ACHN (cell line): ENCODE data around the gene EPB41L2.
A peak's percentile ranks its signal among the peaks of the same experiment; 100 is the strongest.
"Not testable (repeated sequence)": the region's sequence is repeated elsewhere in the genome, so short reads cannot be mapped to it uniquely, and the experiment has no call there.

Experiments
- DNase-seq: peaks from one replicate; pipeline ENCODE4 v3.0.0-alpha.2; 2015
- in situ Hi-C: cut with HindIII; loops from 2 replicates; pipeline ENCODE4 v1.10.0; 2017; ENCODE audit warnings: low sequenced_read_pairs, low pct_ligation_motif_present, low pct_unique_long_range_greater_than_20kb

EPB41L2 gene

DNA sequence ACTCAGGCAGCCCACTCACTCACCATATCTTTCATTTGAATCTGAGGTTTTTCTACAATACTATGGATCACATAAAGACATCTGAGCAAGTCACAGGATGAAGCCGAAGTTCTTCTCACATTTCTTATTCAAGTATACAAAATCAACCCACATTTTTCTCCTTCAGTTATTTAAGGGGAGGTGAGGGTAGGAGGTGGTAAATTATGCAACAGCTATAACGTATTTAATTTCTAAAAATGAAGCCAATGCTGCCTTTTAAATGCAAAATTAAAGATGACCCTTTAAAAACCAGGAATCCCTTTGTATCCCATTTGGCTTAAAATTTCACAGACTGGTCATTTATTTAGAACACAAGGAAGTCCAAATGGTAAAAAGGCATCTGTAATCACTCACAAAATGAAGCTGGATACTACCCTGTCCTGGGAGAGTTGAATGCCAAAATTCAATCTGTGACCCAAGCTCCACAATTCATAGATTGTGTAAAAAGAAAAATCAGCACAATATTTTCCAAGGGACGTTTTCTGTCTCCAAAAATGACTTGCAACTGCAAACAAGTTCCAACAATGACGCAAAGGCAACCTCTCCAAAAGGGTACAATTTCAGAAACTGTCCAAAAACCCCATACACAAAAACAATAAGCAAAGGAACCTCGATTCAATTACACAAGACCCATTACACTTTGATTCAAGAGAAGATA lies 48.8 kb downstream of the EPB41L2 start:
- in situ Hi-C loops, result no loop called here
- DNase-seq, result no peak

DNA sequence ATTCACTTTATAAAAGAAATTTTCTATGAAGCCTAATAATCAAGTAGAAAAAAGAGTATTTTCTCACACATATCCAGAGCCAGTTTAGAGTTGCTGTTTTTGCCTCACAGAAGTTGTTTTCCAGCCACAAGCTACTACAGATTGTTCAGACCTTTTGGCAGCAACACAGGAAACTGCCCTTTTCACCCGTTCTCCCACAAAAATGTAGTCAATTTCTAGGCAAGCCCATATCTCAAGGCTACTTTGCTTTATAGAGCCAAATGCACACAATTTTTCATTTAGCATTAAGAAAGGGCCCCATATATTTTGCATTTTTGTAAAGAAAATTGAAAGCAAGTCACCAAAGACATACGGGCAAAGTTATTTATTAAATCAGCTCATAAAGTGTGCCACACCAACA lies 49.5 kb downstream of the EPB41L2 start:
- in situ Hi-C loops, result no loop called here
- DNase-seq, result peak; percentile 29

DNA sequence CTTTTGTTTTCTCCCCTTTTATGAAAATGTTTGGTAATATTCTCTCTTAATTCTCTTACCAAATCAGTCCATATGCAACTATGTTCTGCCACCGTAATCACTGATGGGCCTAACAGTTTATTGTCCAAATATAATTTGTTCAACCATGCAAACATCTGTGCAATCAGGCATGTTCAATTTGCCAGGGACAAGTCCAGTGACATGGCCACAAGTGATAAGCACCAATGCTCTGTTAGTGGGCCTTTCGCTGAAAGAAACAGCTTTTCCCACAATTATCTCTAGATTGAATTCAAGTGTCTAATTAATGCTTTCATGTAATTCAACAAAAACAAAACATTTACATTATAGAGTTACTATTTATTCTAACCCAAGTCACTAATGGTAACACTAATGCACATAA lies 53.3 kb downstream of the EPB41L2 start:
- in situ Hi-C loops, result no loop called here

DNA sequence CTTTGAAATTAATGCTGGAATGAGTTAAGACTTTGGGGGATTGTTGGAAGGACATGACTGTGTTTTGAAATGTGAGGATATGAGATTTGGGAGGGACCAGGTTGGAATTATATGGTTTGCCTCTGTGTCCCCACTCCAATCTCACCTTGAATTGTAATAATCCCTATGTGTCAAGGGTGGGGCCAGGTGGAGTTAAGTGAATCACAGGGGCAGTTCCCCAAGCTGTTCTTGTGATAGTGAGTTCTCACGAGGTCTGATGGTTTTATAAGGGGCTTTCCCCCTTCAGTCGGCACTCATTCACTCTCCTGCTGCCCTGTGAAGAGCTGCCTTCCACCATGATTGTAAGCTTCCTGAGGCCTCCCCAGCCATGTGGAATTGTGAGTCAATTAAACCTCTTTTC lies 54.1 kb downstream of the EPB41L2 start:
- in situ Hi-C loops, DNase-seq: not testable (repeated sequence)

More for the DNA sequence above, 53.3 kb downstream of the EPB41L2 start:
- DNase-seq, result no peak

DNA sequence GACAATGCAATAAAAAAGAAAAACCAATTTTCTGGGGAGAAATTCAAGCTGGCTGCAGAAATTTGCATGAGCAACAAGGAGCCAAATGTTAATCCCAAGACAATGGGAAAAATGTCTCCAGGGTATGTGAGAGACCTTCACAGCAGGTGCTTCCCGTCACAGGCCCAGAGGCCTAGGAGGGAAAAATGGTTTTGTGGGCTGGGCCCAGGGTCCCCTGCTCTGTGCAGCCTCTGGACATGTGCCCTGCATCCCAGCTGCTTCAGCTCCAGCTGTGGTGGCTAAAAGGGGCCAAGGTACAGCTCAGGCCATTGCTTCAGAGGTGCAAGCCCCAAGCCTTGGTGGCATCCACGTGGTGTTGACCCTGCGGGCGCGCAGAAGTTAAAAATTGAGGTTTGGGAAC lies 55.1 kb downstream of the EPB41L2 start:
- in situ Hi-C loops, DNase-seq: not testable (repeated sequence)

DNA sequence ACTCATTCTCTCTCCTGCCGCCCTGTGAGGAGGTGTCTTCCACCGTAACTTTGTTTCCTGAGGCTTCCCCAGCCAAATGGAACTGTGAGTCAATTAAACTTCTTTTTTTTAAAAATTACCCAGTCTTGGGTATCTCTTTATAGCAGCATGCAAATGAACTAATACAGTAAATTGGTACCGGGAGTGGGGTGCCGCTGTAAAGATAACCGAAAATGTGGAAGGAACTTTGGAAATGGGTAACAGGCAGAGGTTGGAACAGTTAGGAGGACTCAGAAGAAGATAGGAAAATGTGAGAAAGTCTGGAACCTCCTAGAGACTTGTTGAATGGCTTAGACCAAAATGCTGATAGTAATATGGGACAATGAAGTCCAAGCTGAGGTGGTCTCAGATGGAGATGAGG lies 55.8 kb downstream of the EPB41L2 start:
- in situ Hi-C loops, result no loop called here
- DNase-seq, result no peak

DNA sequence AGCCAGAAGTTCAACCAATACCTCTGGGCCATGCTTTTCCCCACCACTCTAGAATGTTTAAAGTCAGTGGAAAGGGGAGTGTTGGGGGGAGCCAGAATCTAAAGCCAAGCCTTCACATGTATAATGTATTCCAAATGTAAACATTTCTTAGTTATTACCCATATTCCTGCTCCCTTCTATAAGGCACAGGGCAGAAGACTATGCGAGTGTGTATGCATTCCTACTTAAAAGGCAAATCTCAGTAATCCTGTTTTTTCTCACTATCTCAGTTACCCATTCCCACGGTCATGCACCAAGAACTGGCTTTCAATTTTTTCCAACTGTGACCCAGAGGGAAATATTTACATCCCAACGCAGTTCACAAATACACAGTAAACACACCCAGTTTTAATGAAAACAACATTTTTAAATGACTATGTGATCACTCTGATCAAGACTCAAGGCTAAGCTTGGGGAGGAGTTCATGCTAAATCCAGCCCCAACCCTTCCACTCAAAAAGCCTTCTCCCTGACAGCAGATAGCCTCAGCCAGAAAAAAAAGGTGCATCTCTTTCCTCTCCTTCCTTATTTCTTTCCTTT lies 57.5 kb downstream of the EPB41L2 start:
- in situ Hi-C loops, result no loop called here
- DNase-seq, result no peak

DNA sequence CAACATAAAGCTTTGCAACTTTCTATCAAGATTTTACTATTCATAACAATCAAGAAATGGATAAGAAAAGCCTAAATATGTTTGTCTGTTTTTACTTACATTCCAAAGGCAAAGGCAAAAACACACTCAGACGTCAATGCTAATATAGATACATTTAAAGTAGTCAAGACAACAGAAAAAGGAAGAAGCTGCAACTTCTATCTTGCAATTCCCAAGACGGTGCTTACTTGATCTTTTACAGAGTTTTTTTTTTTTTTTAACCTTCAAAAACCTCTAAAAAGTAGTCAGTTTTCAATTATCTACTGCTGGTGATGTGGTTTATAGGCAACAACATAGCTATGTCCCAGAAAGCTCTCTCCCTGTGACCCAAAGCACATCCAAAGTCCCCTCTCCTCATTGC lies 58.1 kb downstream of the EPB41L2 start:
- in situ Hi-C loops, result no loop called here
- no peak for DNase-seq

DNA sequence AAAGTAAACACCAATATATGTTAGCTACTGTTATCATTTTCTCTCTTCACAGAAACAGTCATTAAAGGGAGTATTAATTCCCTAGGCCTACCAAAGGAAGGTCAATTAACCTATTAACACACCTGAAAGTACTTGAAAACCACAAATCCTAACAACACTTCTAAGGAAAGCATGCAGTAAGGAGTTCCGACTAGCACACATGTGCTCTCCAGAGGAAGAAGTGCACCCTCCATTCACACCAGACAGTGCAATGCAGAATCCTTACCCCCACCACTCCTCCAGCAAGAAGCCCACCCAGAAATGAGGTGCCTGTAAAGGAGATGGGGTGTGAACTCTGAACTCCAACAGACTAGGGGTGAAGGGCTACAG lies 58.7 kb downstream of the EPB41L2 start:
- DNase-seq, result no peak
- in situ Hi-C loops, result no loop called here

DNA sequence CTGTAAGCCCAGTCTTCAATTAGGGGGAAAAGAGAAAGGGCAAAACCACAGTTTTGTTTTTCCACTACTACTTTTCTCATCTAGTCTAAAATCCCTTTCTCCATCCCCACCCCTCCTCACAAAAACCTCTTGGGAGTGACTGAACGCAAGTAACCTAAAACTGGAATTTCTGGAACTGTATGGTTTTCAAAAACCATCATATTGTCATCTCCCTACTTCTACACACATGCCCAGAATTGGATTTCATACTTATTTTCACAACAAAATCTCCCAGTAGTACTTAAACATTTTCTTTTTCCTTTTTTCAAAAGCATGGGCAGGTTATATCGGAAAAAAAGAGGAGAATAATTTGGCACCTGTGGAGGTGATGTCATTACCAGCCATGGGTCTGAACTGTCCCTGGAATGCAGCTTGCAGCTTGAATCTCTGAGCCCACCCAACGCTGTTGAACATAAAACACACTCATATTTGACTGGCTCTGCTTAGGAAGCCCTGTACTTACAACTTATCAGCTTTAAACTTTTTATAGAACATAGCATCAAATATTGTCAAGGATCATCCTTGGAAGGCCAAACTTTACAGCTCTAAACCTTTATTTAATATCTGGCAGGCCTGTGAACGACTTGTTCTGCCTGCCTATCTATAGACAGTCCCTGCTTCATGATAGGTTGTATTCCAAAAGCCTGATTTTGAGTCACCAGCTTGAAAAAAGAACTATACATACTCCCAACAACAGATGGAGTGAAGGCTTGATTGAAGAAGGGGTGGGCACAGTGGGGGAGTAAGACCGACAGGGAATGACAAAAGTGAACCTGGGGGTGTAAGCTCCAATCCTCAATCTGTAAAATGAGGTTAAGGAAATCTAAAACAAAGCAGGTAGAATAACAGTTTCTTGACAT lies 59.3 kb downstream of the EPB41L2 start:
- in situ Hi-C loops, result no loop called here
- no peak for DNase-seq

DNA sequence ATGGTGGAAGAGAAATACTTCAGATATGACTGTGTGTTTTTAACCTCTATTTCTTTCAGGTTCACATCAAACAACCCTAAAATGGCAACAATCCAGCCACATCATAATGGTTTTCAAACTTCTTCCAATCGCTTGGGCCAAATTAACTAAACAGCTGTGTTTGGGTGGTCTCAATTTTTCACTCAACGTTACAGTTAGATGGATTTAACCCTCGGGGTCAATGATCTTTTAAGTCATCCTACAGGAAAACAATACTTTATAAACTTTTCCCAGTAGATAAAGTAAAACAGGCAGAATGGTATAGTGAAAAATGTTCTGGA lies 60.4 kb downstream of the EPB41L2 start:
- no peak for DNase-seq
- in situ Hi-C loops, result no loop called here

DNA sequence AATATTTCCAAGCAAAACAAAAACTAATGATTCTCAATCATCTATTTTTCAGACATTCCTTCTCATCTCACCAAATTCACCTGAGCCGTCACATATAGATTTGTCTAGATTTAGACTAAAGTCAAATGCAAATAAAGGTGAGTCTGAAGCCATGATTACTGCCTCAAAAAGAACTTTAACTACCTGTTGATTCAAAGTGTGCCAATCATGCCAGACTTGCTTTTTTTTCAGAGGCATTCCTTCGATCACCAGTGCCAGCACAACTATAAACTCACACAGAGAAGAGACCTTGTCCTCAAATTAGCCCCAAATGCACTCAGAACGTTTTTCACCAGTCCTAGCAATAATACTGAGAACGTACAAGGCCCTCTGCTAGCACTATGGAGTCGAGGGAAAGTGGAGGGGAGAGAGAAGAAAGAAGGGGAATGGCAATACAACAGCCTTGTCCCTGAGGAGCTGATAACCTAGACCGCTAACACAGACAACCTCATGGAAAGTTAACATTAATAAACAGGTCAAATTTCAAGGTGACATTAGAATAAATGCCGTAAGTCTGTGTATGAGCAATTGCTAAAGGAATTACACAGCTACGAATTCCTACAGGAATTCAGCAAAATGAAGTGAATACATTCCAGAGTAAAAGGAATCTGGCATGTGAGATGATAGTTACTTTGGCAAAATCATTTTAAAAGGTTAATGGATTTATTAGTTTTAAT lies 60.9 kb downstream of the EPB41L2 start:
- DNase-seq, result no peak

DNA sequence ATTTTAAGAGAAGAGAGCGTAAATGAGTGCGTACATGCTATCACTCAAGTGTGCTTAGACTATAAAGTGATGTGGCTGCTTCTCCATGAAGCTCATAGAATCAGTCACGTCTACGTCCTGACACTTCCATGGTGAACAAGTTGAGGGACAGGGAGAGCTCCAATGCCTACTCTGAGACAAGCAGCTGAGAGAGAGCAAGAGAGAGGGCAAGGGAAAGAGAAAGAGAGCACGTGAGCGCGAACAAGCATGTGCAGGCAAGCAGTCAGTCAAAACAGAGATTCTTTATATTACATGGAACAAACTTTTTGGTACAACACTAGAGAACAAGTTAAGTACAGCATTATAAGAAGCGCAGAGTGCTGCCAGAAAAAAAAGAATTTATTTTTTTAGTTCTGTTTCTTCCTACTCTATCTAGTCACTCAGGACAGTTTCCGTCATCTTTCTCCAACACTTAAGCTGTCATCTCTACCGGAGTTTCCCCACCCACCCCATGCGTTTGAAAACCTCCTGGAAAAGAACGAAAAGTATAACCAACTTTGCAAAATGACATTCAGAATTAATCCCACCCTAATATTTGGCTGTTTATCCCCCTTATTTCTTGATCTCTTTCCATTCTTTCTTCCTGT lies 61.8 kb downstream of the EPB41L2 start:
- in situ Hi-C loops, result no loop called here
- no peak for DNase-seq

More for the DNA sequence above, 60.9 kb downstream of the EPB41L2 start:
- in situ Hi-C loops, result no loop called here

DNA sequence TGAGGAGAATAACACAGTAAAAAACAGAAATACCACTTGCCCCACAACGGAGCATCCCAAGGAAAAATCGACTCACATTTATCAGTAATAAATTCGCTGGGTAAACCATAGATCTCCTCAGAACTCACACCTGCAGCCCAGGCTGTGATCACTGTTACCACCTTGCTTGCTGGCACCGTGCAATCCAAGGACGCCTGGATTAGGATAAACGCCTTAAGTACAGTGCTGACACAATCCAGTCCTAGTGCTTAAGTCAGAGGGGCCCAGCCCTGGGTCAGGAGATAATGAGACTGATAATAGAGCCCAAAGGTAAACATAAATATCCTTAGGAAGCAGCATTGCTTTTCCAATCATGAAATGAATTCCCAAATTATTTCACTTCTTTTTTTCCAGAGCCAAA lies 62.5 kb downstream of the EPB41L2 start:
- DNase-seq, result no peak
- in situ Hi-C loops, result no loop called here

DNA sequence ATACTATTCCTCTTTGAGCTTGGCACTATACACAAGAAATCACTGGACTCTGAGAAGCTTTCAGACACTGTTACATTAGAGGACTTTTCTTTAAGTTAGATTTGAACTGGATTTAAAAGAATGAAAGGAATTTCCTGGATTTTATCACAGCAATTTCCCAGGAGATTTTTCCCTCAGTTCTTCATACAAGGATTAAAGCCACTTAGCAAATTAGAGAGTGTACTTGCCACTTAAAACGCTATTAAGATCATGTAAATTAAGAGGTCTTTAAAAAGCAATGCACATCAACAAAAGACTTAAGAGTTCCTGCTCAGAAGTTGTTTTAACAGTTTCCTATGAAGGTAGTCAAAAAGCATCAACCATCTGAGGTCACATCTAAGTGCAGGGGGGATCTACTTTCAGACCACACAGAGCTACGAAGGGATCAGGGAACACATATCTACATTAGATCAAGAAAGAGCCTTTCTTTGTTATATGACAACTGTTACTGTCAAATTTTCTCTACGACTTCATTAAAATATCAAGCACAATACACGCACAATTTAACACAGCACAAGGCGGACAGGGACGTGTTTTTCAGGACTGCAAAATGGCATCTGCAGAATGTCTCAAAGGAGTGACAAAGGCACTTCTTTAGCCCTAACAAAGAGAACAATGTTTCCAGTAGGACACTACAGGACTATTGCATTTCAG lies 65.8 kb downstream of the EPB41L2 start:
- DNase-seq, result no peak
- in situ Hi-C loops, result no loop called here

DNA sequence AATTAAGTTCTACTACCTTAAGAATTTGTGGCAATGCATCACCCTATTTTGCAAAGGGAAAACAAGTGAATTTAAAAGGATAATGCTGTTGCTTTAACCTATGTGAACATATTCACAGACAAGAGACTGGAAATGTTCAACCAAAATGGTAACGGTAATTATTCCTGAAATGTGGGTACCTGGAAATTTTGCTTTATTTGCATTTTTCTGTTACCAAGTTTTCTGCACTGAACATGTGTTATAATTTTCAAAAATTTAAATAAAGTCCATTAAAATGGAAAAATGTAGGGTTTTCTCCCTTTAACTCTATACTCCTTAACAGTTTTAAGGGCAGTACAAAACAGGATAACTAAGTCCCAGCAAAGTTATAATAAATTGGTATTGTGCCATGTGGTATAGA lies 66.4 kb downstream of the EPB41L2 start:
- in situ Hi-C loops, result no loop called here
- DNase-seq, result no peak

DNA sequence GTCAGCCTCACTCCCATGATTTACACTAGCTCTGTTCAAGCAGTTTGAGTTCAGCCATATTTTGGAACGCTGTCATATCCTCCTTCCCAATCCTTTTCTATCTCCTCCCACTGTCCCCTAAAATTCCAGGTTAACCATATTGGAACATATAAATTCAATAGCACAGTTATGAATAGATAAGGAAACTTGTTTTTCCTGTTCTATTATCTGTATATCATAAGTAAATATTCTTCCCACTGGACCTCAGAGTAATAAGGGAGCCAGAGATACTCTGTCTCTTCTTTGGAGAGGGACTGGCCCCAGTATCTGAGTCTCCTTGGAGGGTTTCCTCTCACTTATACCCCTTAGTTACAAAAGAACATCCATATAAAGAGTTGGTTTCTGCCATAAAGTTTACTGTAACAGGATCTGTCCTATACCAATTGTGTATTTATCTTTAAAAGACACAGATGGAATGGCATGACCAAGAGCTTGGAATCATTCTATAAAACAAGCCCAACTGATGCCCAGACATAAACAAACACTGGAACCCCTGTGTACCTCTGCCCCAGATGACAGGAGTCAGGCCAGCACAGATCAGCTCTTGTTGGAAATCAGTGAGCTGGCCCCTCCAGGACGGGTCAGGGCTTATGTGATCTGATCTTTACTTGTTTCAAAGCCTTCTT lies 67.1 kb downstream of the EPB41L2 start:
- in situ Hi-C loops, result no loop called here
- DNase-seq, result no peak
